HCT116 (cell line): Measurements from ENCODE around the gene CLSTN1. TPM values are rescaled to one million over a fixed set of nuclear protein-coding genes. Genes with fewer than 3 reads are reported as not detected.

Experiments used
- ATAC-seq: fragments of 200-7000 bp; cut with Tn5 transposase; 2 replicates; pipeline ENCODE4 v1.9.1; 2020; ENCODE audit warnings: mild to moderate bottlenecking, moderate library complexity
- BruUV-seq: library from RNA; stranded (reverse); fragments of 400-500 nt; replicated peaks from 2 replicates; lab custom pipeline; 2021; lab: Mats Ljungman, UMichigan
- CTCF ChIA-PET: fragments of 300-600 bp; sonication (Branson Sonifier 250); formaldehyde crosslinking; loops from one replicate; lab custom pipeline; 2021; ENCODE audit warnings: antibody characterized with exemption; lab: Charles Lee
- POLR2A ChIA-PET: fragments of 300-600, 350-600 bp; sonication (Branson Sonifier 250); formaldehyde crosslinking; loops from one replicate; lab custom pipeline; 2021; ENCODE audit warnings: antibody characterized with exemption; lab: Charles Lee
- RAD21 ChIA-PET, 2 experiments: fragments of 300-600 bp; sonication (Branson Sonifier 250); formaldehyde crosslinking; loops; one replicate each; lab custom pipeline; 2023; ENCODE audit warnings: low total read pairs in 2 of 2; ENCODE audit not compliant: uncharacterized antibody in 2 of 2, unreplicated experiment in 2 of 2, low non-redundant PET in 1 of 2; lab: Charles Lee
- DNase-seq: peaks from one replicate; pipeline ENCODE4 v3.0.0-alpha.2; 2010; ENCODE audit warnings: low read depth, low spot score
- H2AFZ ChIP-seq: fragments of 200-600 bp; shearing (Covaris generic), sonication (generic); 2 replicates; pipeline ENCODE4 v1.6.1; 2017; ENCODE audit warnings: low read depth, mixed run types, mixed read lengths, antibody characterized with exemption, low read length; ENCODE audit not compliant: poor library complexity, severe bottlenecking
- H3K27ac ChIP-seq: 2 replicates; pipeline ENCODE4 v1.5.1; 2012; ENCODE audit warnings: low read depth, low read length
- H3K27me3 ChIP-seq: fragments of 200-600 bp; sonication (generic); 2 replicates; pipeline ENCODE4 v1.6.1; 2016; ENCODE audit warnings: mixed run types, low read length, mixed read lengths; ENCODE audit not compliant: insufficient read depth
- H3K36me3 ChIP-seq, 2 experiments: fragments of 200-500 bp in 1 of 2; fragments of 200-600 bp in 1 of 2; sonication (Bioruptor generic) in 1 of 2; sonication (generic) in 1 of 2; 2 replicates each; pipeline versions ENCODE4 v1.5.1 to v1.6.1; 2014 to 2016; ENCODE audit warnings: low read length in 2 of 2, inconsistent platforms in 1 of 2, mixed read lengths in 1 of 2, mixed run types in 1 of 2; ENCODE audit not compliant: insufficient read depth in 2 of 2, control insufficient read depth in 1 of 2
- H3K4me1 ChIP-seq, 2 experiments: fragments of 200-600 bp in 1 of 2; sonication (generic) in 1 of 2; 2 replicates each; pipeline versions ENCODE4 v1.5.1 to v1.6.1; 2012 to 2017; ENCODE audit warnings: low read length in 2 of 2, inconsistent platforms in 1 of 2, mild to moderate bottlenecking in 1 of 2, mixed read lengths in 1 of 2, mixed run types in 1 of 2, moderate library complexity in 1 of 2; ENCODE audit not compliant: insufficient read depth in 2 of 2, control insufficient read depth in 1 of 2
- H3K4me2 ChIP-seq: fragments of 200-600 bp; sonication (generic); 2 replicates; pipeline ENCODE4 v1.6.1; 2017; ENCODE audit warnings: mixed run types, low read length, mixed read lengths
- H3K4me3 ChIP-seq, 2 experiments: fragments of 200-600 bp in 1 of 2; sonication (generic) in 1 of 2; replicated peaks in 1 of 2; 2 replicates each; pipeline ENCODE4 v1.5.1; 2011 to 2016; ENCODE audit warnings: low read length in 2 of 2, control low read depth in 1 of 2, low read depth in 1 of 2, mild to moderate bottlenecking in 1 of 2, mixed read lengths in 1 of 2, mixed run types in 1 of 2
- H3K79me2 ChIP-seq: fragments of 200-600 bp; sonication (generic); 2 replicates; pipeline ENCODE4 v1.6.1; 2017; ENCODE audit warnings: mild to moderate bottlenecking, mixed run types, low read length, moderate library complexity, mixed read lengths; ENCODE audit not compliant: insufficient read depth
- H3K9ac ChIP-seq: fragments of 200-600 bp; sonication (generic); 2 replicates; pipeline ENCODE4 v1.6.1; 2016; ENCODE audit warnings: low read length, mixed read lengths
- H3K9me2 ChIP-seq: fragments of 200-600 bp; sonication (generic), shearing (Covaris generic); 2 replicates; pipeline ENCODE4 v1.6.1; 2017; ENCODE audit warnings: mixed run types, mild to moderate bottlenecking, moderate library complexity; ENCODE audit not compliant: insufficient read depth
- H3K9me3 ChIP-seq, 2 experiments: fragments of 200-500 bp in 1 of 2; fragments of 200-600 bp in 1 of 2; sonication (Bioruptor generic) in 1 of 2; sonication (generic) in 1 of 2; 2 replicates each; pipeline ENCODE4 v1.6.1; 2014 to 2017; ENCODE audit warnings: low read length in 2 of 2, mixed read lengths in 2 of 2, inconsistent platforms in 1 of 2, low read depth in 1 of 2, mild to moderate bottlenecking in 1 of 2, mixed run types in 1 of 2, moderate library complexity in 1 of 2; ENCODE audit not compliant: control insufficient read depth in 1 of 2, insufficient read depth in 1 of 2
- H4K20me1 ChIP-seq: fragments of 200-600 bp; sonication (generic), shearing (Covaris generic); 2 replicates; pipeline ENCODE4 v1.6.1; 2017; ENCODE audit warnings: mixed run types, mild to moderate bottlenecking, moderate library complexity; ENCODE audit not compliant: insufficient read depth
- CBX3 ChIP-seq: IDR thresholded peaks from 2 replicates; pipeline ENCODE4 v1.6.1; 2012; ENCODE audit warnings: low read depth
- ELF1 ChIP-seq: IDR thresholded peaks from 2 replicates; pipeline ENCODE4 v1.6.1; 2012; ENCODE audit warnings: low read depth, borderline replicate concordance
- EZH2 ChIP-seq: fragments of 200-600 bp; sonication (generic); IDR thresholded peaks from 2 replicates; pipeline ENCODE4 v1.6.1; 2017; ENCODE audit warnings: antibody characterized with exemption, mixed run types
- FOSL1 ChIP-seq: IDR thresholded peaks from 2 replicates; pipeline ENCODE4 v1.6.1; 2012; ENCODE audit warnings: low read depth
- JUND ChIP-seq: IDR thresholded peaks from 2 replicates; pipeline ENCODE4 v1.6.1; 2012
- POLR2A ChIP-seq: IDR thresholded peaks from 2 replicates; pipeline ENCODE4 v1.7.0; 2011; ENCODE audit warnings: borderline replicate concordance; ENCODE audit not compliant: insufficient read depth, insufficient read length; ENCODE audit errors: extremely low read depth
- SIN3A ChIP-seq: IDR thresholded peaks from 2 replicates; pipeline ENCODE4 v1.6.1; 2012; ENCODE audit warnings: low read depth
- SRF ChIP-seq: IDR thresholded peaks from 2 replicates; pipeline ENCODE4 v1.6.1; 2012; ENCODE audit warnings: low read depth
- TCF7L2 ChIP-seq: IDR thresholded peaks from 2 replicates; pipeline ENCODE4 v1.7.0; 2011; ENCODE audit warnings: borderline replicate concordance, inconsistent platforms; ENCODE audit not compliant: insufficient read depth, insufficient read length; ENCODE audit errors: extremely low read depth
- ZBTB33 ChIP-seq: IDR thresholded peaks from 2 replicates; pipeline ENCODE4 v1.6.1; 2011; ENCODE audit warnings: mild to moderate bottlenecking, low read length, moderate library complexity; ENCODE audit not compliant: insufficient replicate concordance; ENCODE audit errors: extremely low read depth
- intact Hi-C: fragments of 100-400 bp; cut with micrococcal nuclease; formaldehyde crosslinking; loops from 2 replicates; pipeline ENCODE4 v1.10.0; 2022
- total RNA-seq: library from RNA; stranded (reverse); gene quantifications from one replicate; pipeline ENCODE4 v1.2.1, GENCODE V29; 2021; ENCODE audit not compliant: unreplicated experiment
- TF ChIP-seq, protein P1 (sequence below): IDR thresholded peaks from 2 replicates; pipeline ENCODE4 v1.6.1; 2012; ENCODE audit warnings: low read depth
- TF ChIP-seq, protein P2 (sequence below), 3 experiments: fragments of 200-600 bp in 1 of 3; sonication (generic) in 1 of 3; IDR thresholded peaks in 2 of 3; conservative IDR thresholded peaks in 1 of 3; 2 replicates each; pipeline ENCODE4 v1.5.1; 2012 to 2017; ENCODE audit warnings: low read depth in 2 of 3, low read length in 2 of 3, antibody characterized with exemption in 1 of 3, borderline replicate concordance in 1 of 3, control low read depth in 1 of 3, mild to moderate bottlenecking in 1 of 3, mixed read lengths in 1 of 3, mixed run types in 1 of 3, moderate library complexity in 1 of 3; ENCODE audit not compliant: insufficient read depth in 1 of 3

The CLSTN1 gene
- total RNA-seq, 1 experiment from 2014 or later: 113 TPM

DNA sequence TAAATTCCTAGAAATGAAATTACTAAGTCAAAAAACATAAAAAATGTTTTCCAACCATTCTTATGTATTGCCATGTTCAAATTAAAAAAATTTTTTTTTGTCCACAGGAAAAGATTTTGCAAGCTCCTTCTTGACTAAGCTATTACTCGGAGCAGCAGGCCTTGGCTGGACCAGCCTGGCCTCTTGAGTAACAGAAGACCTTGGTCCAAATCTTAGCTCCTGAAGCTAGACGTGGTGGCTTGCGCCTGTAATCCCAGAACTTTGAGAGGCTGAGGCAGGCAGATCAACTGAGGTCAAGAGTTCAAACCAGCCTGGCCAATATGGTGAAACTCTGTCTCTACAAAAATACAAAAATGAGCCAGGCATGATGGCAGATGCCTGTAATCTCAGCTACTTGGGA, 77.6 kb downstream of the CLSTN1 start (continued):
- TF ChIP-seq, protein P1, sequence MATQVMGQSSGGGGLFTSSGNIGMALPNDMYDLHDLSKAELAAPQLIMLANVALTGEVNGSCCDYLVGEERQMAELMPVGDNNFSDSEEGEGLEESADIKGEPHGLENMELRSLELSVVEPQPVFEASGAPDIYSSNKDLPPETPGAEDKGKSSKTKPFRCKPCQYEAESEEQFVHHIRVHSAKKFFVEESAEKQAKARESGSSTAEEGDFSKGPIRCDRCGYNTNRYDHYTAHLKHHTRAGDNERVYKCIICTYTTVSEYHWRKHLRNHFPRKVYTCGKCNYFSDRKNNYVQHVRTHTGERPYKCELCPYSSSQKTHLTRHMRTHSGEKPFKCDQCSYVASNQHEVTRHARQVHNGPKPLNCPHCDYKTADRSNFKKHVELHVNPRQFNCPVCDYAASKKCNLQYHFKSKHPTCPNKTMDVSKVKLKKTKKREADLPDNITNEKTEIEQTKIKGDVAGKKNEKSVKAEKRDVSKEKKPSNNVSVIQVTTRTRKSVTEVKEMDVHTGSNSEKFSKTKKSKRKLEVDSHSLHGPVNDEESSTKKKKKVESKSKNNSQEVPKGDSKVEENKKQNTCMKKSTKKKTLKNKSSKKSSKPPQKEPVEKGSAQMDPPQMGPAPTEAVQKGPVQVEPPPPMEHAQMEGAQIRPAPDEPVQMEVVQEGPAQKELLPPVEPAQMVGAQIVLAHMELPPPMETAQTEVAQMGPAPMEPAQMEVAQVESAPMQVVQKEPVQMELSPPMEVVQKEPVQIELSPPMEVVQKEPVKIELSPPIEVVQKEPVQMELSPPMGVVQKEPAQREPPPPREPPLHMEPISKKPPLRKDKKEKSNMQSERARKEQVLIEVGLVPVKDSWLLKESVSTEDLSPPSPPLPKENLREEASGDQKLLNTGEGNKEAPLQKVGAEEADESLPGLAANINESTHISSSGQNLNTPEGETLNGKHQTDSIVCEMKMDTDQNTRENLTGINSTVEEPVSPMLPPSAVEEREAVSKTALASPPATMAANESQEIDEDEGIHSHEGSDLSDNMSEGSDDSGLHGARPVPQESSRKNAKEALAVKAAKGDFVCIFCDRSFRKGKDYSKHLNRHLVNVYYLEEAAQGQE: no peak
- TF ChIP-seq ELF1: no peak

DNA sequence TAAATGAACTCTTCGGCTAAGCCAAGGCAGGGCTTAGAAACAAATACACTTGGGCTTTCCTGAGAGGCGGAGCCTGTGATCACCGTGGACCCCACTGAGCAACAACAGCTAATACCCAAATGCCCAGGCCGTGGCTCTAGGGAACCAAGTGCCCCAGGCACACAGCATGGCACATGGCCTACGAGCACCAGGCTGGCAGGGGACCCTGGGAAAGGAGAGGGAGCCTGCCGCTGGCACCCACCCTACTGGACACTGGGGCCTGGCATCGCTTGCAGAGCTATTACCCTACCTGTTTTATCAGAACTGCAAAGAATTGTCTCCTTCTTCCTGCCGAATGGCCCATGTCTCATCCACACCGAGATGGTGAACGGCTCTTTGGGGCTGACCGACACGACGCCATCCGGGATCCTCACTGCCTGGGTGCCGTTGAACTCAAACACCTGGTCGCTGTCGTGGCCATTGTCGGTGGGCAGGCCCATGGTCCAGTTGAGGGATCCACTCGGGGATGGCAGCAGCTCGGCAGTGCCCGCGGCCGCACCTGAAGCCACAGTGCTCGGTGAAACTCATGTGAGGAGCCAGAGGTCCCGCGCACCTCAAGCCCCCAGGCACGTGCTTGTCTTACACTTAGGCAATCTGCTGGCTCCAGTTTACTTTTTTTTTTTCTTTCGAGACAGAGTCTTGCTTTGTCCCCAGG, 79.5 kb downstream of the CLSTN1 start:
- Histone ChIP-seq H3K9me3 (no peaks in the 10 kb centered on the region), H3K4me1 (no peaks in the 10 kb centered on the region)
- TF ChIP-seq JUND: no peak
- no peak for TF ChIP-seq SRF
- no peak for TF ChIP-seq POLR2A
- TF ChIP-seq, protein P2, sequence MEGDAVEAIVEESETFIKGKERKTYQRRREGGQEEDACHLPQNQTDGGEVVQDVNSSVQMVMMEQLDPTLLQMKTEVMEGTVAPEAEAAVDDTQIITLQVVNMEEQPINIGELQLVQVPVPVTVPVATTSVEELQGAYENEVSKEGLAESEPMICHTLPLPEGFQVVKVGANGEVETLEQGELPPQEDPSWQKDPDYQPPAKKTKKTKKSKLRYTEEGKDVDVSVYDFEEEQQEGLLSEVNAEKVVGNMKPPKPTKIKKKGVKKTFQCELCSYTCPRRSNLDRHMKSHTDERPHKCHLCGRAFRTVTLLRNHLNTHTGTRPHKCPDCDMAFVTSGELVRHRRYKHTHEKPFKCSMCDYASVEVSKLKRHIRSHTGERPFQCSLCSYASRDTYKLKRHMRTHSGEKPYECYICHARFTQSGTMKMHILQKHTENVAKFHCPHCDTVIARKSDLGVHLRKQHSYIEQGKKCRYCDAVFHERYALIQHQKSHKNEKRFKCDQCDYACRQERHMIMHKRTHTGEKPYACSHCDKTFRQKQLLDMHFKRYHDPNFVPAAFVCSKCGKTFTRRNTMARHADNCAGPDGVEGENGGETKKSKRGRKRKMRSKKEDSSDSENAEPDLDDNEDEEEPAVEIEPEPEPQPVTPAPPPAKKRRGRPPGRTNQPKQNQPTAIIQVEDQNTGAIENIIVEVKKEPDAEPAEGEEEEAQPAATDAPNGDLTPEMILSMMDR (IDR thresholded peaks at IDR 0.05 in 2 of 3, conservative IDR thresholded peaks at IDR 0.05 in 1 of 3; ENCODE audit: borderline replicate concordance in 1 of 3, insufficient read depth in 1 of 3, low read depth in 2 of 3, low read length in 2 of 3): no peak
- no peak for TF ChIP-seq FOSL1
- no peak for TF ChIP-seq SIN3A
- no peak for TF ChIP-seq TCF7L2
- TF ChIP-seq ELF1: no peak
- TF ChIP-seq CBX3: no peak
- no peak for TF ChIP-seq ZBTB33
- no peak for TF ChIP-seq EZH2
- TF ChIP-seq, all 23 proteins: peak for 0
- H3K9me2 ChIP-seq: no peaks in the 10 kb centered on the region
- ATAC-seq (no peak), DNase-seq (no peak)
- ChIA-PET RAD21 (no interaction called here), CTCF (no interaction called here), POLR2A (no interaction called here)
- H3K4me2 ChIP-seq: no peak overlapping the region
- H3K36me3 ChIP-seq: peaks cover 26 to 29% of the 10 kb centered on the region in 2 experiments; a peak in 3 of 4 replicates
- H3K79me2 ChIP-seq: no peaks in the 10 kb centered on the region
- BruUV-seq: no TSS peak
- H3K27ac ChIP-seq: no peak overlapping the region
- no peak overlapping the region for H3K4me3 ChIP-seq
- intact Hi-C loops: no loop called here
- no peak overlapping the region for H2AFZ ChIP-seq
- H4K20me1 ChIP-seq: no peaks in the 10 kb centered on the region
- no peak overlapping the region for H3K9ac ChIP-seq
- H3K27me3 ChIP-seq: no peaks in the 10 kb centered on the region
